T-helper 2 cell treated with Interferon-gamma antibody and Interleukin-4, amounts not matched to agents 100 ng/mL and 5 ng/mL, for 36 hours (primary cell): ENCODE data around the gene TMC2. TPM values are rescaled to one million over a fixed set of nuclear protein-coding genes. Genes with fewer than 3 reads are reported as not detected.

ENCODE experiments used
- intact Hi-C: fragments of 100-400 bp; cut with micrococcal nuclease; formaldehyde crosslinking; loops from one replicate; pipeline ENCODE4 v1.15.1; 2023
- total RNA-seq: library from RNA; stranded (reverse); gene quantifications from 2 replicates; pipeline ENCODE4 v1.2.3, GENCODE V29; 2022

Gene TMC2
- total RNA-seq, 1 donor from 2014 or later, result not detected

DNA sequence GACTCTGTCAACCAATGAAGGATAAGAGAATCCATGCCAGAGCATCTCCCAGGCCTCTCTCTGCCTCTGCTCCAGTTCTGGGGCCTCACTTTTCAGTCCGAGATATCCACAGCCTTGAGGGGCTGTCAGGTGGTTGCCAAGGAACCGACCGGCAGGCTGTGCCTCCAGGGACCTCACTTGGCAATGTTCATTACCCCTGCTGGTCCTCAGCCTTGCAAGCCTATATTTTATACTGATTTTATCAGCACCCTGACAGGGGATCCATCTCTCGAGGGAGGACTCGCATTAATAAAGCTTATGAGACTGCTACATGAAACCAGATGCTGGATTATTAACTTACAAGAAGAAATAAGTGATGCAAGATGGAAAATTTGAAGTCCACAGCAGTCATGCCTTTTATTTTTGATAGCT, 39.9 kb downstream of the TMC2 start:
- intact Hi-C loops, result no loop called here

DNA sequence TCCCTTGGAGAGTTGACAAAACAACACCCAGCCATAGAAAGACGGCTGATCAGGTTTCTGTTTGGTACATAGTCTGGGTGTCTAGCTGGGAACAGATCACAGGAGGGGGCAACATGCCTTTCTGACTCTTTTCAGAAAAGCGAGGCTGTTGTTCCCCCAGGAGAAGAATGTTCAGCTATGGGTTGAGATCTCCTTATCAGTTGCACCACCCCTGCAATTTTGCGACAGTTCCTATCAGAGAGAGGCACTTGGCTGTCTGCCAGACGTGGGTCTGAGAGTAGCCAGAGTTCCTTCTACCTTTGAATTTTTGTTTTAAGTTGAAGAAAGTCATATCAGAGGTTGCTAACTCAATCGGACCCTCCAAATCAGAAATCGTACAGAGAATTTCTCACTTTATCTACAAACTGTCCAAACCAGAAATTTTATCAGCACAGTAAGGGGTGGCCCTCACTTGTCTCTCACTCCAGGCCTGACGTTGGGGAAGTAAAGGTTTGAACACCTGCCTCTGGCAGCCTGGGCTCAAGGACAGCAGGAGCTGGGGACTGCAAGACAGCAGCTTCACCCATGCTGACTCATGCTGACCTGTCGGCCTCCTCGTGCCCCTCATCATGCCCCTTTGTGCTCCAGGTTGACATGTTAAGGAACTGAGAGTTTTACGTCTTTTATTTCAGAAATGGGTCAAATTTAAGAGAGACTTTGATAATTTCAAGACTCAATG, 42.3 kb downstream of the TMC2 start:
- intact Hi-C loops, result no loop called here

DNA sequence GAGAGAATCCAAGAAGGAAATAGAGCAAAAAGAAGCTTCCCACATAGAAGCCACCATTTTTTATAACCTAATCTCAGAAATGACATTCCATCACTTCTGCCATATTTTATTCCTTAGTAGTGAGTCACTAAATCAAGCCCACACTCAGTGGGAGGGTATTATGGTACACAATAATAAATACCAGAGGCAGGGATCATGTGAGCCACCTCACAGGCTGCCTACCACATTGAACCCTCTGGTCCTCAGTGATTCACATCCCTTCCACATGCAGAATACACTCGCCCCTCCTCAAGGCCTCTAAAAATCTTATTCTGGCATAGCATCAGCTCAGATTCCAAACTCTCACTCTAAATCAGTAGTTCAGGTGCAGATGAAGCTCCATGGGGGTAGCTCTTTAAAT, 49.4 kb downstream of the TMC2 start:
- intact Hi-C loops, result no loop called here

DNA sequence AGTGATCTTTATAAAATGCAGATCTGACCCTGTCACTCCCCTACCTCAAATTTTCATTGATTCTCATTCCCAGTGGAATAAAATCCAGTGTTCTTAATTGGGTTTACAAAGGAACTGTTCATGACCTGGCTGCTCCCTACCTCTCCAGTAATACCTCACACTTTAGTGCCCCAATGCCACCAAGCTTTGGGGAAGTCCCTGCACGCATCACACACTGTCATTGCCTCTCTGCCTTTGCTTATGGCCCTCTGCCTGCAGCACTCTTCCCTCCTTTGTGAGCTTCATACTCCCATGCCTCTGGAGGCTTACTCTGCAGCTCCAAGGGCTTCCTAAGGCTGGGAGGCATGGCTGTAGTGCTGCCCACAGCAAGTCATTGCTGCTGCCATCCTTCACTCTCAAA, 57.4 kb downstream of the TMC2 start:
- intact Hi-C loops, result no loop called here

DNA sequence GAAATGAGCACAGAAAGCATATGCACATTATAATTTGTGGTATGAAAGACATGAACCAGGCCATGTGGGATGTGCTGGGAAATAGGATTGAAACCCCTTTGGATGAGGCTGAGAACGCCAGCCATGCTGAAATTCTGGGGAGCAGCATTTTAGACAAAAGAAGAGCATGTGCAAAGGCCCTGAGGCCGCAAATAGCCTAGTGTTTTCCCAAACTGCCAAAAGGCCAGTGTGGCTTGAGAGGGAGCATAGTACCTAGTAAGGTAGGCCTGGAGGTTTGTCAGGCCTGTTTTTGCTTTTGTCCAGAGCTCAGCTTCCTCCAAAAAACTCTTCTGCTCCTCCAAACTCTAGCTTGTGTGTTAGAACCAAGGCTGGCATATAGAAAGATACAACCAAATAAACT, 58.7 kb downstream of the TMC2 start:
- intact Hi-C loops, result no loop called here

DNA sequence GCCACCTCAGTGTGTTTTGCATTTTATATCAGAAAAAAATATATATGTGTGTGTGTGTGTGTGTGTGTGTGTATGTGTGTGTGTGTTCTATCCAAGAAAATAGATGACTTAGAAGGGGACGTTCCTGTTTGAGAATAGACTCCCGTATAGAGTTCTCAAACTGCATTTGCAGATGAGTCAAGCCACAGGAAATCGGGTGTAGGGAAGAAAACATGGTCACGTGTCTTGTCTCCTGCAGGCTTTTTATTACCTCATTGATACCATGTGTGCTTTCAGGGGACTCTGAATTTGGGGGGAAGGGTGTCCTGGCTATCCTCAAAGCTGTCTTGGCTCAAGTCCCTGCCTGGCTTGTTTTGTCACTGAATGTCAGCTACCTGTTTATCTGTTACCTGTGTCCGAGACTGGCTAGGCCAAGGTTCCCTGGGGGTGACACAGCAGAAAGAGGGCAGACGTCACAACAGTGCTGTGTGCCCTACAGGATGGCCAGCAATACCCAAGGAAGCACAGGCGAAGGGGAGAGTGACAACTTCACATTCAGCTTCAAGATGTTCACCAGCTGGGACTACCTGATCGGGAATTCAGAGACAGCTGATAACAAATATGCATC, 60.4 kb downstream of the TMC2 start:
- intact Hi-C loops, result no loop called here

DNA sequence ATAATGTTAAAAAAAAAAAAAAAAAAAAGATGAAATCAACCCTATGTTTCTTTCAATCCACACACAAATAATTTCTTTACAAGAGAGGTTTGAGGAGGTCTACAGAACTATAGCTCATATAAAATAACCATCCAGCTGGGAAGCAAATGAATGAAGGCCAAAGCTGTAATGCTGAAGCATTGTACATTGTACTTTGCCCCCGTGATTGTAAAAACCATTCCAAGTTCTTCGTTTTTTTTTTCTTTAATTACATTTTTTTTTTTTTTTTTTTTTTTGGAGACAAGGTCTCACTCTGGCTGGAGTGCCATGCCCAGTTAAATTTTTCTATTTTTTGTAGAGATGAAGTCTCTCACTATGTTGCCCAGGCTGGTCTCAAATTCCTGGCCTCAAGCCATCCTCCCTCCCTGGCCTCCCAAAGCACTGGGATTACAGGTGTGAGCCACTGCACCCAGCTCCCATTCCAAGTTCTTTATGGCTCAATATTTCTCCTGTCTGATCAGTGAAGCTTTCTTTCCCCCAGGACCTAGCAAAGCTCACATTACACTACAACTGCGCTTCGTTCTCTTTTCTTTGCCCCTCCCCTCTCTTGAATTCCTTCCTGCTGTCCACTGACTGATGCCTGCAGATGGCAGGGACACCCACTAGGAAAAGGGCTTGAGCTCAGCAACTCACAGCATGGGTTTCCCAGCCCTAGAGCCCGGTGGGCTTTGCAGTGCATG, 63.1 kb downstream of the TMC2 start:
- intact Hi-C loops, result no loop called here

DNA sequence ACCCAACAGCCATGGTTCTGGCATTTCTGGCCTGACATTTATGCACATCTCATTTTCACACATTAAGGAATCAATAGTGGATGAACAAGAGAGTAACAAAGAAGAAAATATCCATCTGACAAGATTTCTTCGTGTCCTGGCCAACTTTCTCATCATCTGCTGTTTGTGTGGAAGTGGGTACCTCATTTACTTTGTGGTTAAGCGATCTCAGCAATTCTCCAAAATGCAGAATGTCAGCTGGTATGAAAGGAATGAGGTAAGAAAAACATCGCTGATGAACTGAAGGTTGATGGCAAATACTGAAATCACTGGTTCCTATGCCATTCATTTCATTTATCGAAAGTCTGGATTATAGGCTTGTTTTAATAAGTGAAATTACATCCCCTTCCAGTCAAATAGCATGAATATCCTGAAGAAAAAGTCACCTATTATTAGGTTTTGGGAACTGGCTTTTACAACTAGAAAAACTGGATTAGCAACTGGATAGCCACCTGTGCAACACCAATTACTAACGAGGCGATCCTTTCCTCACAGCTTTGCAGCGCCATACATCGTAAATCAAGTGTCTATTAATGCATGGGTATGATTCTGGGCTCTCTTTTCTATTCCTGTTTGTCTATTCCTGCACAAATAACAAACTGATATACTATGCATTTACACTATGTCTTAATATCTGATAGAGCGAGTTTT, 65.8 kb downstream of the TMC2 start:
- intact Hi-C loops, result no loop called here

DNA sequence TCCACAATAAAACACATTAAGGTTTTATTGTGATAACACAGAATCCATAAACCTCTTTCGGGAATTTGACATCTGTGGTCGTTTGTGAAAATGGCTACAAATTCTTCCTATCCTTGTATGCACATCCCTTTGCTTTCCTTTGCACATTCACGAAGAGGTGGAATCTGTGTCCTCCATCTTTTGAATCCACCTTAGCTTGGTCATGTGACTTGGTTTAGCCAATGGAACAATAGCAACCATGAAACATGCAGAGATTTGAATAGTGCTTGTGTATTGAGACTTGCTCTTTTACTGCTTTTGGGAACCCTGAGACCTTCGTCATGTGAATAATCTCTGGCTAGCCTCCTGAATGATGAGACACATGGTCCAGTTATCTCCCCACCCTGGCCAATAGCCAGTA, 66.4 kb downstream of the TMC2 start:
- intact Hi-C loops, result no loop called here

DNA sequence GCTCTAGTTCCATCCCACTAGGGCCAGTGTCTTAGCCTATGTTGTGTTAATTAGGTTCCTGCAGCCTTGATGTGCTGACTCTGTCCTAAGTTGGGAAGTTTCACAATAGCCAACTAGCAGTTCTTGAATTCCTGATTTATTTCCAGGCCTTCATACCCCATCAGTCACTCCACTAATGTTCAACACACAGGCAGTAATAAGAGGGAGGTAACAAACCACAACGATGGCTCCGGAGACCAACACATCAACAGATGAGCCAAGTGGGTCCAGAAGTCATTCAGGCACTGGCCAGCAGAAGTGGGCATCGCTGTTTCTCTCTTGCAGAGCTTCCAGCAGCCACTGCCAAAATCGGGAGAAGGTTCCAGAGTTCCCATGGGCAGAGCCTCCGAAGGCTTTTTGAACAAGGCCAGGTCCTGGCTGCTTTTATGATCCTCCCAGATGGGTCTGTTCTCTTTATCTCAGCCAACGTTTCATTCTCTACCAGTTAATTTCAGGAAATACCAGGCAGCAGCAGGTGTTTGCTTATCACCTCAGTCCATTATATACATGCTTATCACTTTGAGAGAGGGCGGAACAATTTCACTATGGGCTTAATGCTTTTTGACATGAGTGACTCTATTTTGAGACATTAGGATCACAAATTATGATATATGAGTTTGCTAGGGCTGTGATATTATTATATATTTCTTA, 67.6 kb downstream of the TMC2 start:
- intact Hi-C loops, result no loop called here

DNA sequence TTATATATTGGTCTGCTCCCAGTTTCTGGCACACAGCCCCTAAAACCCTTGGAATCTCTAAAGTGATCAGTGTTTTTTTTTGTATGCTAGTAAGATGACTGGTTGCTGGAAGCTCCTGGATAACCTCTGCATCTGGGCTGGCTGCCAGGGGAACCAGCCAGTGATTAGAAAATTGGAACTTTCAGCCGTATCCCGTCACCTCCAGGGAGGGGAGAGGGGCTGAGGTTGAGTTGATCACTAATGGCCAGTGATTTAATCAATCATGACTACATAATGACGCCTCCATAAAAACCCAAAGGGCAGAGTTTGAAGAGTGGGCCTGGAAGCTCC, 68.1 kb downstream of the TMC2 start:
- intact Hi-C loops, result no loop called here

DNA sequence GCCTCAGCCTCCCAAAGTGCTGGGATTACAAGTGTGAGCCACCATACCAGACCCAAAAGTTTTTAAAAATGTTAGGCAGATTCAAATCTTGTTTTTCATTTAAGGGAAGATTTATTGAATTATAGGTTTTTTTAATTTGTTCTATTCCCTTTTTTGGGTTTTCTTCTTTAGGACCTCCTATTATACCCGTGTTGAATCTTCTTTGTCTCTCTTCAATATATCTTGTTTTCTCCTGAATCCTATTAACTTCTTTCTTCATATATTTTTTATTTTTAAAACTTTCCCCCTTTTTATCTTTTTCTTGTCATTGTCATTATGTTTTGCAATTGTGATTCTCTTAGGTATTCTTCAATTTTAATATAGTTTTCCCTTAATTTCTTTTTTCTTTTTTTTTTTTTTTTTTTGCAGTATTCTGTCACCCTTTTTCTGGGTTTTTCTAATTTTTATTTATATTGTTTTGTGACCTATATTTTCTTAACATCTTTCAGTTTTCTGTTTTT, 70.2 kb downstream of the TMC2 start:
- intact Hi-C loops, result no loop called here

DNA sequence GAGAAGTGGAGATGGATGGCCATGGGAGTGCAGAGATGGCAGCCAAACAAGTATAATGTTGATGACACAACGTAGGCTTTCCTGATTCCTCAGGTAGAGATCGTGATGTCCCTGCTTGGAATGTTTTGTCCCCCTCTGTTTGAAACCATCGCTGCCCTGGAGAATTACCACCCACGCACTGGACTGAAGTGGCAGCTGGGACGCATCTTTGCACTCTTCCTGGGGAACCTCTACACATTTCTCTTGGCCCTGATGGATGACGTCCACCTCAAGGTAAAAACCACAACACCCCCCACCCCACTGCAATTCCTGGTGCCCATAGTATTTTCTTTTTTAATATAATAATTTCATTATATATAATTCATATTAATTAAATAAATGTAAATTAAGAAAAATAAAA, 74.0 kb downstream of the TMC2 start:
- intact Hi-C loops, result no loop called here

DNA sequence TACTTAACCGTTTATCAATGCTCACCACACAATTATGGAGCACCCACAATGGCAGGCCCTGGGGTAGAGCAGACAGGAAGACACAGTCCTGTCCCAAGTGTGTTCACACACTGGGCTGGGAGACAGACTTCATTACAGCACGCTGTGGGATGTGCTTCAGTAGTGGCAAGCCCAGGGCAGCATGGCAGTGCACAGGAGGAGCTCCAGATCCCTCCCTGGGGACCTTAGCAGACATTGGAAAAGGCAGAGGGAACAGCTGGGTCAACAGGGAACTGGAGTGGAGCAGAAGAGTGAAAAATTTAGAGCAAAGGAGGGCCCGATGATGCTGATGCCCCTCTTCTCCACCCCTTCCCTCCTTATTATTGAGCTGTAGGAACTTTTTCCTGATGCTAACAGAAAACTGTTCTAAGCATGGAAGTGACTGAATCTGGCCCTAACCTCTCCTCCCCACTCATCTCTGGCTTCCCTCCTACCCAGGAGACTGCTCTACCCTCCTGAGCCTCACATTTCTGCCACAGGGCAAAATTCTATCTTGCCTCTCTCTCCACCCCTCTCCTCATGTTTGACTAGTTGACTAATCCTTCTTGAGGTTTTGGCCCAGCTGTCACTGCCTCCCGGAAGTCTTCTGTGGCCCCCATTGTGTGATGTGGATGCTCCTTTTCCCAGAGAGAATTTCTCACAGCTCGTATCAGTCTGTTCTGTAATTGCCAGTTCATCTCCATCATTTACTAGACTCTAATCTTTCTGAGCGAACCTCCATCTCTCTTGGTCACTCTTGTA, 74.8 kb downstream of the TMC2 start:
- intact Hi-C loops, result no loop called here

DNA sequence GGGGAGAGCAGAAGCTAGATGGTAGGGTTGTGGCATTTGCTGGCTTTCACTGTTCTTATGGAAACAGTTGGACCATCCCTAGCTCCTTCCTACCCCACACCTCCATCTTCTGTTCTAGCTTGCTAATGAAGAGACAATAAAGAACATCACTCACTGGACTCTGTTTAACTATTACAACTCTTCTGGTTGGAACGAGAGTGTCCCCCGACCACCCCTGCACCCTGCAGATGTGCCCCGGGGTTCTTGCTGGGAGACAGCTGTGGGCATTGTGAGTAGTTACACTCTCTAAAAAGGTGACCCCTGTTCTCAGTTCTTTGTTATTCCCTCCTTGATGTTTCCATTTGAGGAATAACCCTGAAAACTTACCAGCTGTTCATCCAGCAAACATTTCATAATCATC, 75.7 kb downstream of the TMC2 start:
- intact Hi-C loops, result no loop called here

DNA sequence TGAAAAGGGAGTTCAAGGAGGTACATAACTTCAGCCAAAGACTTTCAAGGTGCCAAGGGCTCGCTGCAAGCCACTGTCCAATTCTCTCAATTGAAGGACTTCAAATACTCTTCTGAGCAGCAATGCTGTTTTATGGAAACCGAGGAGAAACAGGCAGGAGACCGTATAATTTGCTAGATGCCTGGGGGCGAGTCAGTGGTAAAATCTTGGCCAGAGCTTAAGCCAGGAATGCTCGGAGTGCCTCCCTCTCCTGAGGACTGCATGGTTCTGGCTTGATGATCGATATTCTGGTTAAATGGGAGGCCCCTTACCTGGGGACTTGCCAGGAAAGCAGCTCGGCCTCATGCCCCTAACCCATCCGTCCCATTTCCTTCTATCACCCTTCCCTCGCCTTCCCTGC, 80.3 kb downstream of the TMC2 start:
- intact Hi-C loops, result no loop called here

DNA sequence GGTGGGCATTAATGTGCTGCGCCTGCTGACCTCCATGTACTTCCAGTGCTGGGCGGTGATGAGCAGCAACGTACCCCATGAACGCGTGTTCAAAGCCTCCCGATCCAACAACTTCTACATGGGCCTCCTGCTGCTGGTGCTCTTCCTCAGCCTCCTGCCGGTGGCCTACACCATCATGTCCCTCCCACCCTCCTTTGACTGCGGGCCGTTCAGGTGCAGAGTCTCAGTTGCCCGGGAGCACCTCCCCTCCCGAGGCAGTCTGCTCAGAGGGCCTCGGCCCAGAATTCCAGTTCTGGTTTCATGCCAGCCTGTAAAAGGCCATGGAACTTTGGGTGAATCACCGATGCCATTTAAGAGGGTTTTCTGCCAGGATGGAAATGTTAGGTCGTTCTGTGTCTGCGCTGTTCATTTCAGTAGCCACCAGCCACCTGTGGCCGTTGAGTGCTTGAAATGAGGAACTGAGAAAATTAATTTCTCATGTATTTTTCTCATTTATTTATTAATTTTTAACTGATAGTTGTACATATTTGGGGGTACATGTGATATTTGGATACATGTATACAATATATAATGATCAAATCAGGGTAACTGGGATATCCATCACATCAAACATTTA, 80.8 kb downstream of the TMC2 start:
- intact Hi-C loops, result no loop called here

DNA sequence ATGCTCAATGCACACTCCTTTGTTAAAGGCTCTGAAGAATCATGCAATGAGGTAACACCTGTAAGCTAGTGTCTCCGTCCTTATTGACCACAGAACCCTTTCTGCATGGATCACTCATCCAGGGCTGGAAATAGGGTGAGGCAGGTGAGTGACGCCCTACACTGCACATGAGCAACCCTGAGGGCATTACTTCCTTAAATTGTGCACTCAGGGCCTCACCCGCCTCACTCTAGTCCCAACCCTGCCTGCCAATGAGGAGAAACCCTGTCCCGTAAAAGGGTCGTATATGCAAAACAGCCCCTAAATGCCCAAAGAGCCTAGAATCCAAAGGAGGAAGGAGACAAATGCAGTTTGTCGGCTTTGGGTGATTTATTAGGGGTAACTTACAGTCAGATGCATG, 82.4 kb downstream of the TMC2 start:
- intact Hi-C loops, result no loop called here

DNA sequence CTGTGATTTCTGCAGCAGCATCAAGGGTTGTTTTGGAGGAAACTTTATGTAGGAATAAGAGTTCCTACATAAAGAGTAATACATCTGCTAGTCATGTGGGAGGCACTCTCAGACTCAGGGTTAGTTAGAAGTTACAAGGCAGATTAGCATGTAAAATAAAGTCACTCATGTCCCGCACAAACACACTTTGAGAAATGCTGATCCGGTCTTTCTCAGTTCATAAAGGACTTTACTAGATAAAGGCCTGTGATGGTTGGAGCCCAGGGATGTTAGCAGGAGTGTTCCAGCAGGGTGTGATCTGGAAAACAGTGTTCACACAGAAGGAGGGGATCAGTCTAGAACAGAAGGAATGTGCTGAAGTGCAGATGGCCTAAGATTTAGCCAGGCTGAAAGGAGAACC, 83.0 kb downstream of the TMC2 start:
- intact Hi-C loops, result no loop called here

DNA sequence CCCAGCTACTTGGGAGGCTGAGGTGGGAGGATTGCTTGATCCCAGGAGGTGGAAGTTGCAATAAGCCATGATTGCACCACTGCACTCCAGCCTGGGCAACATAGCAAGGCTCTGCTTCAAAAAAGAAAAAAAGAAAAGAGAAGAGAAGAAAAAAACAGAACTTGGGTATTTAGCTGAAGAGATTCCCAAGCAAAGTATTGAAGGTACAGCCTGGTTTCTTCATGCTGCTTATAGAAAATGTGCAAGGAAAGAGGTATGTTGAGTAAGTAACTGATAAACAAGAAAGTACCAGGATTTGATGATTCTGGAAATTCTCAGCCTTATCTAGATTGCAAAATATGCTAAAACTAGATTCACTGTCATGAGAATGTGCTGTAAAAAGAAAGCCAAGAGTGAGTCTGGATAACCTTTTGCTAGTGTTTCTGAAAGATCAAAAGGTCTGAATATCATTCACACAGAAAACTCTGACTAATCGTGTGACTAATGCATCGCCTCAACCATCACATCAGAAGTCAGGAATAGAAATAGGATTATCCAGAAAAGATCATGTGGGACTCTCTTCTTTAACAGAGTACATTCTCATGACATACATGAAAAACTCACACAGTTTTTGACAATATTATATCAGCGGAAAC, 83.7 kb downstream of the TMC2 start:
- intact Hi-C loops, result no loop called here
